PFSK-1 (cell line): ENCODE results near the gene YTHDF1.

Experiments
- POLR2AphosphoS5 ChIP-seq: IDR thresholded peaks from 2 replicates; pipeline ENCODE4 v1.6.1; 2012; ENCODE audit warnings: low read depth, mild to moderate bottlenecking, control low read depth, low read length, moderate library complexity
- REST ChIP-seq, 2 experiments: IDR thresholded peaks; 2 replicates each; pipeline versions ENCODE4 v1.6.1 to v1.8.0; 2011 to 2012; ENCODE audit warnings: low read depth in 2 of 2, low read length in 2 of 2, control low read depth in 1 of 2, inconsistent platforms in 1 of 2, mild to moderate bottlenecking in 1 of 2, moderate library complexity in 1 of 2; ENCODE audit not compliant: insufficient read depth in 1 of 2
- SIN3A ChIP-seq: IDR thresholded peaks from 2 replicates; pipeline ENCODE4 v1.6.1; 2012; ENCODE audit warnings: mild to moderate bottlenecking, low read length, moderate library complexity, borderline replicate concordance; ENCODE audit not compliant: insufficient read depth
- TAF1 ChIP-seq: IDR thresholded peaks from 2 replicates; pipeline ENCODE4 v1.6.1; 2012; ENCODE audit warnings: low read length, control low read depth, borderline replicate concordance; ENCODE audit not compliant: insufficient read depth

DNA sequence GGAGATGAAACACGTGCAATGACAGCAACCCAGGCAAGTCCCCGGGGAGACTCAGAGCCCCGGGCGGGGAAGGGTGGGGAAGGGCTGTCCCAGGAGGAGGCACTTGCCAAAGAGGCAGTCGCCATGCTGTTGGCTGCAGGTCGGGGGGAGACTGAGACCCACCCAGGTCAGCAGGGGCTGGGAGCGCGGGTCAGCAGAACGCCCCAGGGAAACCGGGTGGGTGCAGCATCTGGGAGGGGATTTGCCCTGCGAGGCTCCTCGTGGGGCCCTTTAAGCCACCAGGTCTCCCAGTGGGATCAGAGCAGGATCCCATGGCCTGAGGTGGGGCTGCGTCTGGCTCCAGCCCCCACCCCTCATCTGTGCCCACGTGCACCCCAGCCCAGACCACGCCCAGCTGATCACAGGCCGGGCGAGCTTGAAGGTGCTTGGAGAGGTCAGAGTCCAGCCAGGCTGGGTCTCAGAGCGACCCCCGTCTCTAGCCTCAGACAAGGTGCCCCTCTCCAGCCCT, 65.5 kb downstream of the YTHDF1 start:
- TF ChIP-seq POLR2AphosphoS5 (no peak), TAF1 (no peak), SIN3A (no peak), REST (IDR thresholded peaks at IDR 0.05; ENCODE audit: insufficient read depth in 1 of 2, low read depth in 2 of 2, low read length in 2 of 2) (no peak)
